Gastrocnemius medialis (tissue), 4 donors: ENCODE results near the gene PRKN. TPM values are rescaled to one million over a fixed set of nuclear protein-coding genes. Genes with fewer than 3 reads are reported as not detected.

Experiments used
- ATAC-seq, 2 donors: fragments of 150-250 bp; one replicate each; pipeline ENCODE4 v1.9.1; 2016
- DNase-seq, 2 donors: peaks; one replicate each; pipeline ENCODE4 v3.0.0-alpha.2; 2019
- H3K27ac ChIP-seq, 4 donors: fragments of 200-600 bp; sonication (generic); 1 replicate in 1 of 4; 2 replicates in 3 of 4; pipeline ENCODE4 v1.5.1; 2016 to 2018; ENCODE audit warnings: mild to moderate bottlenecking in 2 of 4, moderate library complexity in 1 of 4
- H3K27me3 ChIP-seq, 3 donors: fragments of 200-600 bp; sonication (generic) in 2 of 3; 1 replicate in 1 of 3; 2 replicates in 2 of 3; pipeline versions ENCODE4 v1.5.1 to v1.6.0; 2016 to 2019; ENCODE audit warnings: mild to moderate bottlenecking in 1 of 3, moderate library complexity in 1 of 3
- H3K36me3 ChIP-seq, 2 donors: fragments of 200-600 bp; sonication (generic) in 1 of 2; one replicate each; pipeline ENCODE4 v1.5.1; 2017 to 2018
- H3K4me1 ChIP-seq, 2 donors: fragments of 200-600 bp; sonication (generic) in 1 of 2; one replicate each; pipeline ENCODE4 v1.5.1; 2016 to 2017; ENCODE audit warnings: mild to moderate bottlenecking in 2 of 2
- H3K4me3 ChIP-seq, 4 donors: fragments of 200-600 bp; sonication (generic) in 3 of 4; 1 replicate in 1 of 4; 2 replicates in 3 of 4; pipeline ENCODE4 v1.5.1; 2016 to 2019; ENCODE audit warnings: mild to moderate bottlenecking in 2 of 4
- H3K9me3 ChIP-seq, 3 donors: fragments of 200-600 bp; sonication (generic) in 2 of 3; 1 replicate in 1 of 3; 2 replicates in 2 of 3; pipeline ENCODE4 v1.5.1; 2016 to 2019
- POLR2A ChIP-seq, 2 donors: fragments of 450-650 bp; IDR thresholded peaks; one replicate each; pipeline ENCODE4 v1.6.1; 2017; ENCODE audit warnings: antibody characterized with exemption in 2 of 2, mild to moderate bottlenecking in 2 of 2, moderate library complexity in 2 of 2
- in situ Hi-C, 4 donors: fragments of 200-750 bp; cut with MboI; loops; one replicate each; pipeline versions ENCODE4 v1.15.0 to v1.8.0; 2017; ENCODE audit warnings: low sequenced_read_pairs in 4 of 4
- intact Hi-C: fragments of 100-400 bp; cut with DNase I; formaldehyde crosslinking; loops from one replicate; pipeline ENCODE4 v1.15.1; 2023; ENCODE audit warnings: low total_unique reads
- total RNA-seq, 4 donors: library from RNA; depleted of rRNA; stranded (reverse); fragments of >200 nt; gene quantifications; one replicate each; pipeline versions ENCODE4 v1.1.0 to v1.2.3, GENCODE V29; 2016
- TF ChIP-seq, protein P1 (sequence below), 5 experiments: fragments of 450-650 bp in 3 of 5; fragments of 200-600 bp in 2 of 5; sonication (generic) in 2 of 5; IDR thresholded peaks in 4 of 5; conservative IDR thresholded peaks in 1 of 5; 1 replicate in 4 of 5; 2 replicates in 1 of 5; pipeline ENCODE4 v1.5.1; 2016 to 2019; ENCODE audit warnings: antibody characterized with exemption in 5 of 5, mild to moderate bottlenecking in 3 of 5, moderate library complexity in 3 of 5

Gene PRKN
- total RNA-seq, 4 donors from 2014 or later = 8.4 to 21.6 (median 13.7) TPM

- no peaks in the 10 kb centered on the region for H3K36me3 ChIP-seq
- TF ChIP-seq, protein P1, sequence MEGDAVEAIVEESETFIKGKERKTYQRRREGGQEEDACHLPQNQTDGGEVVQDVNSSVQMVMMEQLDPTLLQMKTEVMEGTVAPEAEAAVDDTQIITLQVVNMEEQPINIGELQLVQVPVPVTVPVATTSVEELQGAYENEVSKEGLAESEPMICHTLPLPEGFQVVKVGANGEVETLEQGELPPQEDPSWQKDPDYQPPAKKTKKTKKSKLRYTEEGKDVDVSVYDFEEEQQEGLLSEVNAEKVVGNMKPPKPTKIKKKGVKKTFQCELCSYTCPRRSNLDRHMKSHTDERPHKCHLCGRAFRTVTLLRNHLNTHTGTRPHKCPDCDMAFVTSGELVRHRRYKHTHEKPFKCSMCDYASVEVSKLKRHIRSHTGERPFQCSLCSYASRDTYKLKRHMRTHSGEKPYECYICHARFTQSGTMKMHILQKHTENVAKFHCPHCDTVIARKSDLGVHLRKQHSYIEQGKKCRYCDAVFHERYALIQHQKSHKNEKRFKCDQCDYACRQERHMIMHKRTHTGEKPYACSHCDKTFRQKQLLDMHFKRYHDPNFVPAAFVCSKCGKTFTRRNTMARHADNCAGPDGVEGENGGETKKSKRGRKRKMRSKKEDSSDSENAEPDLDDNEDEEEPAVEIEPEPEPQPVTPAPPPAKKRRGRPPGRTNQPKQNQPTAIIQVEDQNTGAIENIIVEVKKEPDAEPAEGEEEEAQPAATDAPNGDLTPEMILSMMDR (IDR thresholded peaks at IDR 0.05 in 4 of 5, conservative IDR thresholded peaks at IDR 0.05 in 1 of 5) = no peak
- no peak for TF ChIP-seq POLR2A (IDR thresholded peaks at IDR 0.05)
- no peak overlapping the region for H3K27ac ChIP-seq
- H3K27me3 ChIP-seq = no peaks in the 10 kb centered on the region
- in situ Hi-C loops (no loop called here), intact Hi-C loops (no loop called here)
- no peaks in the 10 kb centered on the region for H3K9me3 ChIP-seq
- no peak overlapping the region for H3K4me3 ChIP-seq
- DNase-seq (no peak), ATAC-seq (no peak)
- H3K4me1 ChIP-seq = no peaks in the 10 kb centered on the region
Measured at GRCh38 chr6:161792851-161793493, 934.6 kb downstream of the PRKN start.

DNA sequence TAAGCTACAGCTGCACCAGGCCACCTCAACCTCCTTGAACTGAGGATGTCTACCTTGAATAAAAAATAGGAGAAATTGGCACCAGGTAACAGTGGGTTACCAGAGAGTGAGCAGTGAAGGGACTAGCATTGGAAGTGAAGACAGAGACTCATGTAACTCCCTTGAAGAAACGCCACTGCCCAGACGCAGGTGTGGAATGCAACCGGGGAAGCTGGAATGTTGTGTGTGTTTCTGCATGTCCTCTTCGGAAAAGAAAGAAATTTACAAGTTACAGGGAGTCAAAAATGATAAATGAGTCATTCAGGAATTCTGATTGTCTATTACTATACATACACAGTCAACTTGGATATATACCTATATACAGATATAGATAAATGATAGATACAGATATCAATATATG lies 939.0 kb downstream of the PRKN start:
- no peak for TF ChIP-seq POLR2A (IDR thresholded peaks at IDR 0.05)
- TF ChIP-seq, protein P1 (IDR thresholded peaks at IDR 0.05 in 4 of 5, conservative IDR thresholded peaks at IDR 0.05 in 1 of 5) = no peak
- in situ Hi-C loops (no loop called here), intact Hi-C loops (no loop called here)
- H3K9me3 ChIP-seq = no peaks in the 10 kb centered on the region
- H3K27ac ChIP-seq = no peak overlapping the region
- H3K36me3 ChIP-seq = no peaks in the 10 kb centered on the region
- no peaks in the 10 kb centered on the region for H3K4me1 ChIP-seq
- H3K4me3 ChIP-seq = no peak overlapping the region
- no peaks in the 10 kb centered on the region for H3K27me3 ChIP-seq
- ATAC-seq (no peak), DNase-seq (no peak)

GRCh38 chr6:161772176-161772575 lies 955.4 kb downstream of the PRKN start:
- no peak for ATAC-seq
- in situ Hi-C loops = no loop called here
- H3K27me3 ChIP-seq = no peaks in the 10 kb centered on the region

GRCh38 chr6:161761966-161762365 lies 965.6 kb downstream of the PRKN start:
- H3K4me1 ChIP-seq = no peaks in the 10 kb centered on the region
- no peak for ATAC-seq
- intact Hi-C loops = no loop called here
- no peak for DNase-seq
- H3K4me3 ChIP-seq = no peak overlapping the region
- in situ Hi-C loops = no loop called here
- TF ChIP-seq, protein P1 (IDR thresholded peaks at IDR 0.05 in 4 of 5, conservative IDR thresholded peaks at IDR 0.05 in 1 of 5) = no peak
- TF ChIP-seq POLR2A (IDR thresholded peaks at IDR 0.05) = no peak
- H3K9me3 ChIP-seq = no peaks in the 10 kb centered on the region
- H3K27me3 ChIP-seq = no peaks in the 10 kb centered on the region
- H3K36me3 ChIP-seq = no peaks in the 10 kb centered on the region
- no peak overlapping the region for H3K27ac ChIP-seq

More at GRCh38 chr6:161772176-161772575, 955.4 kb downstream of the PRKN start:
- Histone ChIP-seq H3K4me3 (no peak overlapping the region), H3K4me1 (no peaks in the 10 kb centered on the region), H3K9me3 (no peaks in the 10 kb centered on the region), H3K27ac (no peak overlapping the region), H3K36me3 (no peaks in the 10 kb centered on the region)
- no peak for TF ChIP-seq POLR2A (IDR thresholded peaks at IDR 0.05)
- TF ChIP-seq, protein P1 (IDR thresholded peaks at IDR 0.05 in 4 of 5, conservative IDR thresholded peaks at IDR 0.05 in 1 of 5) = no peak
- DNase-seq = no peak
- intact Hi-C loops = no loop called here

- Histone ChIP-seq H3K4me1 (no peaks in the 10 kb centered on the region), H3K27me3 (no peaks in the 10 kb centered on the region), H3K4me3 (no peak overlapping the region), H3K9me3 (no peaks in the 10 kb centered on the region), H3K36me3 (no peaks in the 10 kb centered on the region), H3K27ac (no peak overlapping the region)
- in situ Hi-C loops (no loop called here), intact Hi-C loops (no loop called here)
- no peak for TF ChIP-seq POLR2A (IDR thresholded peaks at IDR 0.05)
- TF ChIP-seq, protein P1 (IDR thresholded peaks at IDR 0.05 in 4 of 5, conservative IDR thresholded peaks at IDR 0.05 in 1 of 5) = no peak
- DNase-seq (no peak), ATAC-seq (no peak)
Measured at GRCh38 chr6:161755080-161755479, 972.5 kb downstream of the PRKN start.
